GM13977 (cell line): Measurements from ENCODE around the gene KDR.

Experiments used
- DNase-seq: peaks from one replicate; pipeline ENCODE4 v3.0.0; 2012; ENCODE audit warnings: low spot score
- CTCF ChIP-seq: IDR thresholded peaks from 2 replicates; pipeline ENCODE4 v1.5.1; 2012; ENCODE audit warnings: mild to moderate bottlenecking, control low read depth; ENCODE audit not compliant: insufficient read depth; ENCODE audit errors: extremely low read depth, missing control alignments
- in situ Hi-C: fragments of 300-500 bp; cut with MboI; formaldehyde crosslinking; loops from one replicate; pipeline ENCODE4 v1.12.0; 2022; ENCODE audit warnings: low sequenced_read_pairs, low pct_unique_long_range_greater_than_20kb, mixed read lengths, inconsistent platforms; ENCODE audit not compliant: unreplicated experiment

KDR gene

GRCh38 chr4:55161739-55162138, 36.3 kb upstream of the KDR start:
- in situ Hi-C loops, result no loop called here
- TF ChIP-seq CTCF, result no peak
- no peak for DNase-seq

GRCh38 chr4:55159851-55160250, 34.5 kb upstream of the KDR start:
- TF ChIP-seq CTCF, result no peak
- in situ Hi-C loops, result no loop called here
- DNase-seq, result no peak

GRCh38 chr4:55158957-55159356, 33.6 kb upstream of the KDR start:
- no peak for DNase-seq
- in situ Hi-C loops, result no loop called here
- no peak for TF ChIP-seq CTCF

- DNase-seq, result no peak
- in situ Hi-C loops, result no loop called here
- TF ChIP-seq CTCF, result no peak
Measured at GRCh38 chr4:55157559-55158277, 32.3 kb upstream of the KDR start.

- TF ChIP-seq CTCF, result no peak
- in situ Hi-C loops, result no loop called here
- no peak for DNase-seq
Measured at GRCh38 chr4:55154933-55155332, 29.5 kb upstream of the KDR start.

GRCh38 chr4:55154290-55154880, 29.0 kb upstream of the KDR start:
- DNase-seq, result no peak
- in situ Hi-C loops, result no loop called here
- no peak for TF ChIP-seq CTCF
